Muscle layer of colon (tissue), 2 donors: Measurements from ENCODE around the gene SLC24A3.

Source experiments
- H3K27ac ChIP-seq: one replicate; pipeline ENCODE4 v1.7.0; 2013; ENCODE audit warnings: low read depth, mild to moderate bottlenecking, low read length, moderate library complexity
- H3K27me3 ChIP-seq, 2 donors: one replicate each; pipeline ENCODE4 v1.7.0; 2013; ENCODE audit warnings: low read length in 2 of 2, mild to moderate bottlenecking in 2 of 2; ENCODE audit not compliant: insufficient read depth in 2 of 2, control insufficient read depth in 1 of 2
- H3K36me3 ChIP-seq: one replicate; pipeline ENCODE4 v1.7.0; 2013; ENCODE audit warnings: mild to moderate bottlenecking, low read length; ENCODE audit not compliant: insufficient read depth
- H3K4me1 ChIP-seq: one replicate; pipeline ENCODE4 v1.7.0; 2013; ENCODE audit warnings: mild to moderate bottlenecking, low read length; ENCODE audit not compliant: insufficient read depth
- H3K4me3 ChIP-seq, 2 donors: one replicate each; pipeline ENCODE4 v1.7.0; 2013; ENCODE audit warnings: low read length in 2 of 2, low read depth in 1 of 2, mild to moderate bottlenecking in 1 of 2, moderate library complexity in 1 of 2
- H3K9ac ChIP-seq: one replicate; pipeline ENCODE4 v1.7.0; 2013; ENCODE audit warnings: low read length
- H3K9me3 ChIP-seq: one replicate; pipeline ENCODE4 v1.7.0; 2013; ENCODE audit warnings: mild to moderate bottlenecking, low read length
- donor health status: abdominal sarcoma.
- donor health status: Adenocarcinoma of cecum.

SLC24A3 gene

DNA sequence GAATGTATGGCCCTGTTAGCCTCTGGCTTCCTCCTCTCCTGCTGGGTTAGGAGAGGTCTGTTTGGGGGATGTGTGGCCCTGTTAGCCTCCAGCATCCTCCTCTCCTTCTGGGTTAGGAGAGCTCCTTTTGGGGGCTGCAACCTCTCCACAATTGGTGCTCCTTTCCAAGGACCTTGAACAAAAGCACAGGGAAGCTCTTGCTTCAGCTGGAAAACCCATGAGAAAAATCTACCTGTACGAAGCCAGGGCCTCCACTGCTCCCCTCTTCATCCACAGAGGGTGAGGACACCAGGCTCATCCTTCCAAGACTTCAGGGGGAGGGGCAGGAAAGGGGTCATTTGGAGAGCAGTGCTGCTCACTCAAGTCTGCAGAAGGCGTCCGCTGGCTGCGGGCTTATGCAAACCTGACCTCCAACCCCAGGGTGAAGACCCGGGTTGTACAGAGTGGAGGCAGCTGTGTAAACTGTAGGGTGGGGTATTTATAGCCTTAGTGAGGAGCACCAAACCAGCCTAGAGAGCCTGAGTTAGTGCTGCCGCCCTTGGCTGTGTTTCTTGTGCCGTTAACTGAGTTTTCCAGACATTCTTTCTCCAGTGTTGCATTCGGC, 62.1 kb downstream of the SLC24A3 start:
- Histone ChIP-seq H3K4me3 (no peak overlapping the region), H3K9ac (no peak overlapping the region), H3K27ac (no peak overlapping the region), H3K9me3 (no peaks in the 10 kb centered on the region), H3K4me1 (peaks cover 21% of the 10 kb centered on the region), H3K36me3 (no peaks in the 10 kb centered on the region), H3K27me3 (no peaks in the 10 kb centered on the region)

DNA sequence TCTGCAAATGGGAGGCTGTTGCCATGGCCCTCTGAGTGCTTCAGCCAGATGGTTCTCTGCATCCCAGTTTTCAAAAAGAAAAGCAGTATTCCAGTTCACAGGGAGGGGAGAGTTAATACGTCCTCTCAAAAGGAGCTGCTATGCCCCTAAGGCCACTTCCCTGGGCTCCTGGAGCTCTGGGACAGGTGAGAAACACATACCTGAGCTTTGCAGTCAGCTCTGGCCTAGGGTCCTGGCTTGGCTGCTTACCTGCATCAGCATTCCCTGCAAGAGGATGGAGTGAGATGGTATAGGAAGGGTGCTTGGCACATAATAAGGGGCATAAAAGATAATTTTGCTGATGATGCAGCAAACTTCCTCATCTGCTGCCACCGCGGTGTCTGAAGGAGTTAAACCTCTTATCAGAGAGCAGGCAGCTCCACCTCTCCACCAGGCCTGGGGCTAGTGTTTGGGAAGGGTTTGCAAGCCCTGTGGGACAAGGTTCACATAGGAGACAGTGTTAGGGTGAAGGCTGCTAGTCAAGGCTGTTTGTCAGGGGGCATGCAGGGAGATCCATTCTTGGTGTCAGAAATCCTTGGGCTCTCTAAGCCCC, 62.7 kb downstream of the SLC24A3 start:
- Histone ChIP-seq H3K9me3 (no peaks in the 10 kb centered on the region), H3K9ac (no peak overlapping the region), H3K36me3 (no peaks in the 10 kb centered on the region), H3K4me1 (peaks cover 21% of the 10 kb centered on the region), H3K27me3 (no peaks in the 10 kb centered on the region), H3K27ac (no peak overlapping the region), H3K4me3 (no peak overlapping the region)

DNA sequence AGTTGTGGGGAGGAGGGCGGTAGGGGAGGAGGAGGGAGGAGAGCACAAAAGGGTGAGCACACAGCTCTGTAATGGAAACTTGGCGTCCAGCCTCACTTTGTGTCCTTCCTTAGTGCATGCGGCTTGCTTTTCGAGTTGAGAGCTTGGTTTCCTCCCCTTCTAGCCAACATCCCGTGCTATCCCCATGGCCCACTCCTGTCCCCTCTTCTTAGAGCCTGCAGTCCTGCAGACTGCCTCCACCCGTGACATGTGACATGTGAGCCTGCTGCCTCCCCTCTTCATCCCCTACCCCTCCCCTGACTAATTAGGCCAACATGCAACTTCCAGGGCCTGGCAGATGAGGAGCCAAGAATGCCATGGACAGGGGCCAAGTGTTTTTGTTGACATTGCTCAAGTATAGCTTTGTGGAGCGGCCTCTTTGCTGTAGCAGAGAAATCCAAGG, 63.2 kb downstream of the SLC24A3 start:
- H3K9me3 ChIP-seq = no peaks in the 10 kb centered on the region
- H3K27ac ChIP-seq = no peak overlapping the region
- H3K9ac ChIP-seq = no peak overlapping the region
- no peak overlapping the region for H3K4me3 ChIP-seq
- H3K4me1 ChIP-seq = peaks cover 21% of the 10 kb centered on the region
- no peaks in the 10 kb centered on the region for H3K27me3 ChIP-seq
- no peaks in the 10 kb centered on the region for H3K36me3 ChIP-seq

GRCh38 chr20:19277381-19277780, 64.9 kb downstream of the SLC24A3 start:
- H3K36me3 ChIP-seq = peaks cover 6% of the 10 kb centered on the region
- no peak overlapping the region for H3K27ac ChIP-seq
- no peaks in the 10 kb centered on the region for H3K27me3 ChIP-seq
- no peaks in the 10 kb centered on the region for H3K9me3 ChIP-seq
- H3K4me3 ChIP-seq = no peak overlapping the region
- no peak overlapping the region for H3K9ac ChIP-seq
- H3K4me1 ChIP-seq = peaks cover 21% of the 10 kb centered on the region

DNA sequence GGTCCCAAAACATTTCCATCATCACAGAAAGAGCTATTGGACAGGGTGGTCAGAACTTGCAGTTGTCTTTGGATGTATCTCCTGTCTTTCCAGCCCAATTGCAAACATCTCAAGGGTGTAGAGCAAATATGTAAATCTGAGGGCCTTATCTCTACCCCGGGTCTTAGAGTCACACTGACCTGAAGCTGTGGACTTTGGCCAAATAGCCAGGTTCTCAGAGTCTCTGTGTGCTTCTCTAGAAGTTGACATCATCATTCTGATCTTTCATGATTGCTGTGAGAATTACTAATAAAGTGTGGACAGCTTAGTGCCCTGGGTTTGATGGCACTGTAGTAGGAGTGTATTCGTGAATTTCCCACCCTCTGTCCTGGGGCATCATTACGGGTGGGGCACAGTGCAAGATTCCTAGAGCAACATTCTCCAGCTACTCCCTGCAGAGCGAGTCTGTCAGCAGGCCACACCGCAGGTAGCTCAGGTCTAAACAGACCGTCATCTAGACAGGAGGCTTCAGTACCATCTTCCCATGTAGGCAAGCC, 71.1 kb downstream of the SLC24A3 start:
- H3K9ac ChIP-seq = no peak overlapping the region
- H3K4me3 ChIP-seq = no peak overlapping the region
- peaks cover 44% of the 10 kb centered on the region for H3K4me1 ChIP-seq
- H3K36me3 ChIP-seq = peaks cover 6% of the 10 kb centered on the region
- H3K9me3 ChIP-seq = no peaks in the 10 kb centered on the region
- peak overlapping the region; percentile 63 for H3K27ac ChIP-seq
- H3K27me3 ChIP-seq = no peaks in the 10 kb centered on the region

- Histone ChIP-seq H3K9me3 (no peaks in the 10 kb centered on the region), H3K36me3 (peaks cover 6% of the 10 kb centered on the region), H3K4me1 (peaks cover 49% of the 10 kb centered on the region), H3K27me3 (no peaks in the 10 kb centered on the region), H3K9ac (no peak overlapping the region), H3K4me3 (no peak overlapping the region), H3K27ac (peak overlapping the region; percentile 63)
Observed at GRCh38 chr20:19284400-19285178, 72.1 kb downstream of the SLC24A3 start.

- Histone ChIP-seq H3K9ac (no peak overlapping the region), H3K36me3 (peaks cover 6% of the 10 kb centered on the region), H3K27ac (no peak overlapping the region), H3K27me3 (no peaks in the 10 kb centered on the region), H3K9me3 (no peaks in the 10 kb centered on the region), H3K4me1 (peaks cover 57% of the 10 kb centered on the region), H3K4me3 (no peak overlapping the region)
Observed at GRCh38 chr20:19285436-19285835, 73.0 kb downstream of the SLC24A3 start.

- no peaks in the 10 kb centered on the region for H3K27me3 ChIP-seq
- H3K36me3 ChIP-seq = no peaks in the 10 kb centered on the region
- H3K27ac ChIP-seq = peak overlapping the region; percentile 19
- peaks cover 69% of the 10 kb centered on the region for H3K4me1 ChIP-seq
- no peak overlapping the region for H3K4me3 ChIP-seq
- H3K9ac ChIP-seq = no peak overlapping the region
- no peaks in the 10 kb centered on the region for H3K9me3 ChIP-seq
Observed at GRCh38 chr20:19288061-19288460, 75.6 kb downstream of the SLC24A3 start.

GRCh38 chr20:19288636-19289035, 76.2 kb downstream of the SLC24A3 start:
- Histone ChIP-seq H3K4me3 (no peak overlapping the region), H3K4me1 (peaks cover 64% of the 10 kb centered on the region), H3K9ac (no peak overlapping the region), H3K27me3 (no peaks in the 10 kb centered on the region), H3K9me3 (no peaks in the 10 kb centered on the region), H3K27ac (peak overlapping the region; percentile 19), H3K36me3 (no peaks in the 10 kb centered on the region)

- H3K9ac ChIP-seq = no peak overlapping the region
- H3K36me3 ChIP-seq = no peaks in the 10 kb centered on the region
- no peak overlapping the region for H3K27ac ChIP-seq
- H3K4me1 ChIP-seq = peaks cover 56% of the 10 kb centered on the region
- H3K27me3 ChIP-seq = no peaks in the 10 kb centered on the region
- no peak overlapping the region for H3K4me3 ChIP-seq
- no peaks in the 10 kb centered on the region for H3K9me3 ChIP-seq
Observed at GRCh38 chr20:19289451-19289850, 77.0 kb downstream of the SLC24A3 start.

DNA sequence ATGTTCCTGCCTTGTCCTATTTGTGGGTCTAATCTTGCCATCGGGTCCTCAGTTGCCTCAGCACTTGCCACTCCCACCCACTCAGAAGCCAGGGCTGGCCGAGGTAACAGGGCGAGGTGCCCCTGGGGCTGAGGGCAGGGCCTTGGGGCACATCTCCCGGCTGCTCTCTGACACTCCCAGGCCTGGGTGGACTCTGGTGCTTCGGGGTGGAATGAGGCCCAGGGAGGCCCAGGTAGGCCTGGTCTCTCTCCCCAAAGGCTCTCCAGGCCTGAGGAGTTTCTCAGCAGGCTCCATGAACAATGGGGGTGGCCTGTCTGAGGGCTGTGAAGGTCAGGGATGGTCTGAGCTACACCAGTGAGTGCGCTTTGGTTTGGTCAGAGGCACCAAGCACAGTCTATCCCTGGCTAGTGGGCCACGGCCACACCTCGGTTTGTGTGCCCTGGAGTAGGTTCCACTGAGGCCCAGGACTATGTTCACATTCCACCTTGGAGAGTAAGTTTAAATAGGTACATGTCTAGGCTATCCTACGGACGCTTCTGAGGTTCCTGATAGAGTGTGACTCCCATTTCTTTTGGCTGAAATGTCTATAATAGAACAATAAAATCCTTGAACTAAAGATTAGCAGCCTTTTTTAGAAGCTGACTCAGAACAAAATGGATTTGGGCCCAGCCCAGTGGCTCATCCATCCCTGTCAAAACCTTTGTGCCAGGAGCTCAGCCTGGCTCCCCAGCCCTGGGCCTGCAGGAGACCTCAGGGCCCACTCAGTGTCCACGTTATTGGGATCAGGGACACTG, 78.8 kb downstream of the SLC24A3 start:
- Histone ChIP-seq H3K4me1 (peaks cover 38% of the 10 kb centered on the region), H3K27ac (no peak overlapping the region), H3K9ac (no peak overlapping the region), H3K4me3 (no peak overlapping the region), H3K27me3 (no peaks in the 10 kb centered on the region), H3K9me3 (no peaks in the 10 kb centered on the region), H3K36me3 (no peaks in the 10 kb centered on the region)
